OCI-LY7 (cell line): ENCODE data around the gene UROD. TPM values are rescaled to one million over a fixed set of nuclear protein-coding genes. Genes with fewer than 3 reads are reported as not detected.

Source experiments
- BruUV-seq: library from RNA; stranded (reverse); fragments of 400-500 nt; replicated peaks from 2 replicates; lab custom pipeline; 2021; lab: Mats Ljungman, UMichigan
- CTCF ChIA-PET: fragments of 300-600 bp; sonication (Branson Sonifier 250); formaldehyde crosslinking; loops from one replicate; lab custom pipeline; 2022; ENCODE audit warnings: antibody characterized with exemption; ENCODE audit not compliant: unreplicated experiment; lab: Charles Lee
- POLR2A ChIA-PET: fragments of 300-600 bp; sonication (Branson Sonifier 250); formaldehyde crosslinking; loops from one replicate; lab custom pipeline; 2022; ENCODE audit warnings: antibody characterized with exemption; lab: Charles Lee
- DNase-seq: peaks from one replicate; pipeline ENCODE4 v3.0.0-alpha.2; 2015; ENCODE audit warnings: low spot score
- H2AFZ ChIP-seq: fragments of 200-600 bp; sonication (generic), shearing (Covaris generic); 2 replicates; pipeline ENCODE4 v1.6.1; 2014; ENCODE audit warnings: mild to moderate bottlenecking, antibody characterized with exemption, low read length, moderate library complexity
- H3K27ac ChIP-seq: fragments of 200-600 bp; sonication (generic); 2 replicates; pipeline ENCODE4 v1.5.1; 2014; ENCODE audit warnings: mixed run types, low read depth, mild to moderate bottlenecking, moderate library complexity, low read length, inconsistent platforms; ENCODE audit not compliant: poor library complexity, severe bottlenecking
- H3K36me3 ChIP-seq: fragments of 200-600 bp; sonication (generic); 2 replicates; pipeline ENCODE4 v1.6.1; 2014; ENCODE audit warnings: mild to moderate bottlenecking, antibody characterized with exemption, low read length, moderate library complexity, mixed read lengths; ENCODE audit not compliant: insufficient read depth
- H3K4me1 ChIP-seq: fragments of 200-600 bp; sonication (generic); 2 replicates; pipeline ENCODE4 v1.5.1; 2014; ENCODE audit warnings: mild to moderate bottlenecking, low read length; ENCODE audit not compliant: insufficient read depth, poor library complexity, severe bottlenecking
- H3K4me2 ChIP-seq: fragments of 200-600 bp; sonication (generic); 2 replicates; pipeline ENCODE4 v1.6.1; 2014; ENCODE audit warnings: mild to moderate bottlenecking, low read length
- H3K4me3 ChIP-seq: fragments of 200-600 bp; sonication (generic); 2 replicates; pipeline ENCODE4 v1.5.1; 2014; ENCODE audit warnings: mild to moderate bottlenecking, low read depth, low read length; ENCODE audit not compliant: poor library complexity, severe bottlenecking
- H3K79me2 ChIP-seq: fragments of 200-600 bp; sonication (generic); 2 replicates; pipeline ENCODE4 v1.6.1; 2016; ENCODE audit warnings: low read depth, mild to moderate bottlenecking, low read length, moderate library complexity, mixed read lengths; ENCODE audit not compliant: insufficient read depth
- H3K9me2 ChIP-seq: fragments of 200-600 bp; sonication (generic); 2 replicates; pipeline ENCODE4 v1.6.1; 2016; ENCODE audit warnings: mild to moderate bottlenecking, low read length, mixed read lengths; ENCODE audit not compliant: insufficient read depth
- H3K9me3 ChIP-seq: fragments of 200-600 bp; sonication (generic); 2 replicates; pipeline ENCODE4 v1.6.1; 2014; ENCODE audit warnings: mild to moderate bottlenecking, mixed run types, low read length, mixed read lengths
- H4K20me1 ChIP-seq: fragments of 200-600 bp; sonication (generic); 2 replicates; pipeline ENCODE4 v1.6.1; 2014; ENCODE audit warnings: mild to moderate bottlenecking, antibody characterized with exemption, low read length, moderate library complexity, mixed read lengths; ENCODE audit not compliant: insufficient read depth
- CTCF ChIP-seq: fragments of 200-600 bp; sonication (generic); conservative IDR thresholded peaks from 2 replicates; pipeline ENCODE4 v1.5.1; 2014; ENCODE audit warnings: mild to moderate bottlenecking, antibody characterized with exemption, low read length, moderate library complexity, mixed read lengths
- EZH2phosphoT487 ChIP-seq: fragments of 200-600 bp; sonication (generic); IDR thresholded peaks from 2 replicates; pipeline ENCODE4 v1.6.1; 2018; ENCODE audit warnings: low read depth, borderline replicate concordance, mild to moderate bottlenecking, mixed run types, antibody characterized with exemption, low read length, moderate library complexity, mixed read lengths
- intact Hi-C: fragments of 100-400 bp; cut with micrococcal nuclease; formaldehyde crosslinking; loops from one replicate; pipeline ENCODE4 v1.10.0; 2022; ENCODE audit not compliant: unreplicated experiment
- total RNA-seq, 2 experiments: library from RNA; depleted of rRNA in 1 of 2; stranded (reverse); fragments of >200 nt in 1 of 2; shearing (Covaris generic) in 1 of 2; gene quantifications; 2 replicates each; pipeline ENCODE4 v1.2.3, GENCODE V29; 2014 to 2022

The UROD gene
- total RNA-seq, 2 experiments from 2014 or later: 61.6 to 73.5 TPM

- POLR2A ChIA-PET: no interaction called here
- no peak for TF ChIP-seq CTCF
- no peak for TF ChIP-seq EZH2phosphoT487
Measured at GRCh38 chr1:45038240-45038639, 26.2 kb downstream of the UROD start.

GRCh38 chr1:45038661-45039364 is 26.8 kb downstream of the UROD start:
- no peak for DNase-seq
- BruUV-seq: no TSS peak
- Histone ChIP-seq H3K4me3 (no peak overlapping the region), H3K27ac (no peak overlapping the region), H3K9me3 (no peaks in the 10 kb centered on the region), H3K36me3 (no peaks in the 10 kb centered on the region), H3K79me2 (no peaks in the 10 kb centered on the region), H2AFZ (no peak overlapping the region), H3K9me2 (no peaks in the 10 kb centered on the region), H3K4me1 (no peaks in the 10 kb centered on the region), H3K4me2 (no peak overlapping the region), H4K20me1 (no peaks in the 10 kb centered on the region)
- ChIA-PET CTCF (no interaction called here), POLR2A (interaction anchor here (0.5 to 1.1 kb wide), 2 partner anchors 9 to 10 kb away, joined by 3 to 5 read pairs; no protein-coding TSS in a partner anchor)
- TF ChIP-seq CTCF (no peak), EZH2phosphoT487 (no peak)
- intact Hi-C loops: no loop called here

More at GRCh38 chr1:45038240-45038639, 26.2 kb downstream of the UROD start:
- Histone ChIP-seq H3K79me2 (no peaks in the 10 kb centered on the region), H3K9me3 (no peaks in the 10 kb centered on the region), H3K9me2 (no peaks in the 10 kb centered on the region), H2AFZ (no peak overlapping the region), H3K36me3 (no peaks in the 10 kb centered on the region), H3K4me1 (peaks cover 5% of the 10 kb centered on the region), H3K4me2 (no peak overlapping the region), H3K27ac (no peak overlapping the region), H4K20me1 (no peaks in the 10 kb centered on the region), H3K4me3 (no peak overlapping the region)
- no peak for DNase-seq
- CTCF ChIA-PET: no interaction called here
- intact Hi-C loops: no loop called here
- no TSS peak for BruUV-seq

GRCh38 chr1:45040297-45040696 is 28.2 kb downstream of the UROD start:
- Histone ChIP-seq H3K27ac (no peak overlapping the region), H3K79me2 (no peaks in the 10 kb centered on the region), H3K9me3 (no peaks in the 10 kb centered on the region), H2AFZ (no peak overlapping the region), H4K20me1 (no peaks in the 10 kb centered on the region), H3K4me2 (no peak overlapping the region), H3K36me3 (no peaks in the 10 kb centered on the region), H3K4me1 (no peaks in the 10 kb centered on the region), H3K9me2 (no peaks in the 10 kb centered on the region), H3K4me3 (no peak overlapping the region)
- no TSS peak for BruUV-seq
- TF ChIP-seq CTCF (no peak), EZH2phosphoT487 (no peak)
- DNase-seq: no peak
- intact Hi-C loops: no loop called here
- CTCF ChIA-PET: no interaction called here
- POLR2A ChIA-PET: interaction anchor here (1.1 to 1.2 kb wide), 2 partner anchors 9 to 11 kb away, joined by 3 to 8 read pairs; no protein-coding TSS in a partner anchor
